CD4-positive, alpha-beta memory T cell (primary cell): Measurements from ENCODE around the gene CCDC92. TPM values are rescaled to one million over a fixed set of nuclear protein-coding genes. Genes with fewer than 3 reads are reported as not detected.

Experiments used
- CTCF ChIA-PET: fragments of 350-600 bp; sonication (Branson Sonifier 250); formaldehyde crosslinking; loops from one replicate; lab custom pipeline; 2021; ENCODE audit warnings: inconsistent platforms; ENCODE audit not compliant: partially characterized antibody; lab: Charles Lee
- POLR2A ChIA-PET: fragments of 350-600 bp; sonication (Branson Sonifier 250); formaldehyde crosslinking; loops from one replicate; lab custom pipeline; 2021; ENCODE audit not compliant: partially characterized antibody; lab: Charles Lee
- DNase-seq, 5 donors: peaks; one replicate each; pipeline versions ENCODE4 v3.0.0 to v3.0.0-alpha.2; 2020 to 2022; ENCODE audit warnings: mixed read lengths in 1 of 5
- H3K27ac ChIP-seq: one replicate; pipeline ENCODE4 v1.7.0; 2013; ENCODE audit warnings: low read depth, low read length
- H3K27me3 ChIP-seq: 2 replicates; pipeline ENCODE4 v1.7.0; 2013; ENCODE audit warnings: mild to moderate bottlenecking, low read length, moderate library complexity; ENCODE audit not compliant: insufficient read depth
- H3K36me3 ChIP-seq: 2 replicates; pipeline ENCODE4 v1.7.0; 2013; ENCODE audit warnings: mild to moderate bottlenecking, low read length, moderate library complexity; ENCODE audit not compliant: insufficient read depth
- H3K4me1 ChIP-seq: 2 replicates; pipeline ENCODE4 v1.7.0; 2013; ENCODE audit warnings: mild to moderate bottlenecking, low read length, moderate library complexity; ENCODE audit not compliant: insufficient read depth
- H3K4me3 ChIP-seq, 2 donors: one replicate each; pipeline ENCODE4 v1.7.0; 2013; ENCODE audit warnings: low read length in 2 of 2, mild to moderate bottlenecking in 1 of 2
- H3K9me3 ChIP-seq, 2 donors: one replicate each; pipeline ENCODE4 v1.7.0; 2013; ENCODE audit warnings: low read length in 2 of 2, control low read depth in 1 of 2; ENCODE audit not compliant: control insufficient read depth in 1 of 2
- H3K27ac Mint-ChIP-seq, 7 donors: one replicate each; pipeline ENCODE4 v1.8.0; 2020 to 2021; ENCODE audit warnings: mixed read lengths in 7 of 7, mild to moderate bottlenecking in 6 of 7, inconsistent platforms in 3 of 7, moderate library complexity in 3 of 7
- H3K27me3 Mint-ChIP-seq, 2 donors: one replicate each; pipeline ENCODE4 v1.8.0; 2020 to 2021; ENCODE audit warnings: mixed read lengths in 2 of 2
- H3K36me3 Mint-ChIP-seq, 2 donors: one replicate each; pipeline ENCODE4 v1.8.0; 2020 to 2021; ENCODE audit warnings: mixed read lengths in 2 of 2, inconsistent platforms in 1 of 2, mild to moderate bottlenecking in 1 of 2
- H3K4me1 Mint-ChIP-seq, 4 donors: one replicate each; pipeline ENCODE4 v1.8.0; 2020 to 2021; ENCODE audit warnings: mixed read lengths in 4 of 4, mild to moderate bottlenecking in 1 of 4
- H3K4me3 Mint-ChIP-seq, 8 donors: one replicate each; pipeline ENCODE4 v1.8.0; 2020 to 2021; ENCODE audit warnings: mixed read lengths in 8 of 8, mild to moderate bottlenecking in 7 of 8, moderate library complexity in 6 of 8, inconsistent platforms in 3 of 8
- H3K9me3 Mint-ChIP-seq, 8 donors: one replicate each; pipeline ENCODE4 v1.8.0; 2020 to 2021; ENCODE audit warnings: mixed read lengths in 8 of 8, mild to moderate bottlenecking in 5 of 8, inconsistent platforms in 3 of 8, moderate library complexity in 1 of 8
- intact Hi-C: fragments of 100-400 bp; cut with micrococcal nuclease; formaldehyde crosslinking; loops from one replicate; pipeline ENCODE4 v1.15.1; 2023
- polyA plus RNA-seq, 2 donors: library from polyadenylated mRNA; unstranded; fragments of 300-500 nt; fragmentation: Illumina TruSeq; gene quantifications; one replicate each; pipeline ENCODE4 v1.2.3, GENCODE V29; 2021
- total RNA-seq, 2 experiments: library from RNA; stranded (reverse); gene quantifications; one replicate each; pipeline ENCODE4 v1.2.3, GENCODE V29; 2021

CCDC92 gene
- total and polyA plus RNA-seq, 4 experiments from 2014 or later, result 15.6 to 52.9 (median 33.9) TPM

DNA sequence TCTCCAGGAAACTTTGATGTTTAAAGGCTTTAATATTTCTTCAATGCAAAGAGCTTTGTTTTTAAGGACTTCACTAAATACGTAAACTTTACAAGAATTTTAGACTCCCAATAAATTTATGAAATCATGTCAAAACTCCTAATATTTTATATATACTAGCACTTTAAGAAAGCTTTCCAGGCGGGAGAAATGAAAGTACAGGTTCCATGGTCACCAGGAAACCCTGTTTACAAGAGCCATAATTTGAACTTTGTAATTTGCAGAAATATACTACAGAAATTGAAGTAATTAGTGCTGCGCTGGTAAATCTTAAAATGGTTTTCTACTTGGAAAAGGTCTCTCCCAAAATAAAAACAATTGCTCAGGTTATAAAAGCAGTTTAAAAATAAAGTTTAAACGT lies 8.8 kb downstream of the CCDC92 start:
- ChIA-PET CTCF (no interaction called here), POLR2A (no interaction called here)
- peaks cover 3 to 9% (median 5%) of the 10 kb centered on the region in 4 donors for H3K4me1 Mint-ChIP-seq
- no peak overlapping the region for H3K4me3 Mint-ChIP-seq
- no peaks in the 10 kb centered on the region for H3K9me3 Mint-ChIP-seq
- H3K27ac ChIP-seq, result no peak overlapping the region
- intact Hi-C loops, result no loop called here
- H3K27me3 ChIP-seq, result no peaks in the 10 kb centered on the region
- no peaks in the 10 kb centered on the region for H3K36me3 Mint-ChIP-seq
- no peak for DNase-seq
- no peaks in the 10 kb centered on the region for H3K4me1 ChIP-seq
- H3K36me3 ChIP-seq, result no peaks in the 10 kb centered on the region
- no peaks in the 10 kb centered on the region for H3K9me3 ChIP-seq
- no peak overlapping the region for H3K27ac Mint-ChIP-seq
- no peaks in the 10 kb centered on the region for H3K27me3 Mint-ChIP-seq
- no peak overlapping the region for H3K4me3 ChIP-seq

DNA sequence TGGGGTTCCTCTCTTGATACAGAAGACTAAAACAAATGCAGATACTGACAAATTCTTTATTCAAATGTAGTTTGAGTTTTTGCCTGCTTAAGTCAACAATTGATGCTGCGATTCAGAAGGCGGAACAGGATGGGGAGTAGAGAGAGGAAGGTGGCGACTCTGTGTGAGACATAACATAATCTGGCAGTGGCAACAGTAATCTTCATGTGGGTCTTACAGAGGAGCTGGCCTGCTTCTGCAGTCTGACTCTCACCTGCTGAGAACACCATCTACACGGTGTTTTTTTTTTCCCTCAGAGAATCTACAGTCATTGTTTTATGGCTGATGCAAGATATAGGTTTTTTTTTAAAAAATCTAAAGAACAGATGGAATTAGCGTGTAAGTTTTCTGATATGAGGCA lies 10.1 kb downstream of the CCDC92 start:
- intact Hi-C loops, result no loop called here
- POLR2A ChIA-PET, result no interaction called here
- no peaks in the 10 kb centered on the region for H3K36me3 ChIP-seq

DNA sequence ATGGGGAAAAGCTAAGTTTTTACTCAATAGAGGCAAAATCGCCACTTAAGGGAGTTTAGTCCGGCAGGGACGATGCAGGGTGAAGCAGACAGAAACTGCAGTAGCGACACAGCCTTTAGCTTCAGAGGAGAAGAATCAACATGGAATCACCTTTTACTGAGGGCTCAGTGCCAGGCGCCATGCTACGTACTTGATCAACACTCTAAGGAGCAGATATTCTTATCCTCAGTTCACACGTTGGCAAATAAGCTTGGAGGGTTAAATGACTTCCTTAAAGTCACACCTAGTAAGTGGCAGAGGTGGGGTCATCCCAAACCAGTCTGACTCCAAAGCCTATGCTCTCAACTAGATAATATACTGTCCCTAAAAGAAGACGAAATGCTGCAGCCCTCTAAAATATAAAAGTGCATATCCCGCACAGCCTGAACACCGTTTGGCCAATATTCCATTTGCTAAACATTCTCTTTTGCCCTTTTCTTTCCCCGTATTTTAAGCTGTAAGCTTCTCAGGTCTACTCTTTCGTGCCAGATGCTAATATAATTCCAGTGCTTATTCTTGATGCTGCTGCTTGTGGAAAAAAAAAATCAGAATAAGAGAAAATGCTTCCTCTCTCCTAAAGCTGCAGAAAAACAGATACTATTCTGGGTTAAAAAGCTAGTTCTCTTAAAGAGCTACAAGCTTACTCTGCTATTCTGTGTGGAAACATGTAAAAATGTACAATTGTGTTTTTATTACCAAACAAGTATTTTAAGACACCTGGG lies 10.9 kb downstream of the CCDC92 start:
- Mint-ChIP-seq H3K27me3 (no peaks in the 10 kb centered on the region), H3K36me3 (peaks cover 0 to 4% of the 10 kb centered on the region in 2 donors), H3K27ac (peak overlapping the region in 1 of 7 donors; percentile 3), H3K4me3 (no peak overlapping the region), H3K9me3 (no peaks in the 10 kb centered on the region), H3K4me1 (peaks cover 0 to 5% (median 2%) of the 10 kb centered on the region in 4 donors)
- Histone ChIP-seq H3K27me3 (no peaks in the 10 kb centered on the region), H3K27ac (no peak overlapping the region), H3K36me3 (no peaks in the 10 kb centered on the region), H3K4me3 (no peak overlapping the region), H3K4me1 (no peaks in the 10 kb centered on the region), H3K9me3 (no peaks in the 10 kb centered on the region)
- intact Hi-C loops, result no loop called here
- CTCF ChIA-PET, result interaction anchor here (1.5 kb wide), 1 partner anchor 57 kb away, joined by 8 read pairs; no protein-coding TSS in a partner anchor
- DNase-seq, result no peak
- POLR2A ChIA-PET, result no interaction called here

More for the DNA sequence above, 10.1 kb downstream of the CCDC92 start:
- no peak overlapping the region for H3K4me3 Mint-ChIP-seq
- H3K27me3 Mint-ChIP-seq, result no peaks in the 10 kb centered on the region
- peaks cover 0 to 4% of the 10 kb centered on the region in 2 donors for H3K36me3 Mint-ChIP-seq
- no peaks in the 10 kb centered on the region for H3K9me3 Mint-ChIP-seq
- Histone ChIP-seq H3K9me3 (no peaks in the 10 kb centered on the region), H3K4me1 (no peaks in the 10 kb centered on the region), H3K4me3 (no peak overlapping the region), H3K27ac (no peak overlapping the region), H3K27me3 (no peaks in the 10 kb centered on the region)
- peak overlapping the region in 2 of 7 donors; percentile 41 to 74 for H3K27ac Mint-ChIP-seq
- no peak for DNase-seq
- peaks cover 0 to 4% (median 3%) of the 10 kb centered on the region in 4 donors for H3K4me1 Mint-ChIP-seq
- CTCF ChIA-PET, result no interaction called here

DNA sequence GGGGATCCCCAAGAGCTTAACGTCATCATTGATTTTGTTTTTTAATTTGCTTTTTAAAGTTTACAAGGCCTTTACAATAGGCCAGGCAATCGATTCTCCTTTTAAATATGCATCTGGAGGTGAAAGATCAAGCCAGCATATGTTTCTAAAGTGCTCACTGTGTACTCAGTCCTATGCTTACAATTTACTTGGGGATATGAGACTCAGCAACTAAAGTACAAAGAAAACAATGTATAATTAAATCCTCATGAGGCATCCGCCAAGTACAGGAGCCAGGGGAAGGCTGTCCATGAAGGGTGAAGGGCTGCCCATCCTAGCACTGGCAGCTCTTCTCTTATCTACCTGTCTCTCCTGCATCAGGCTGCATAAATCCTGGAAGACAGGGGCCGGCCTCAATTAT lies 11.8 kb downstream of the CCDC92 start:
- ChIA-PET CTCF (interaction anchor here (0.9 to 1.5 kb wide), 5 partner anchors 22 to 56 kb away, joined by 3 to 8 read pairs (median 4); no protein-coding TSS in a partner anchor), POLR2A (no interaction called here)
- no peaks in the 10 kb centered on the region for H3K27me3 ChIP-seq
- DNase-seq, result no peak
- intact Hi-C loops, result no loop called here
- Mint-ChIP-seq H3K27me3 (no peaks in the 10 kb centered on the region), H3K36me3 (peaks cover 0 to 8% of the 10 kb centered on the region in 2 donors), H3K4me3 (no peak overlapping the region), H3K27ac (peak overlapping the region in 1 of 7 donors; percentile 55), H3K9me3 (no peaks in the 10 kb centered on the region), H3K4me1 (peaks cover 0 to 6% (median 4%) of the 10 kb centered on the region in 4 donors)
- H3K4me1 ChIP-seq, result no peaks in the 10 kb centered on the region
- H3K36me3 ChIP-seq, result no peaks in the 10 kb centered on the region
- no peak overlapping the region for H3K4me3 ChIP-seq
- H3K9me3 ChIP-seq, result no peaks in the 10 kb centered on the region
- no peak overlapping the region for H3K27ac ChIP-seq

DNA sequence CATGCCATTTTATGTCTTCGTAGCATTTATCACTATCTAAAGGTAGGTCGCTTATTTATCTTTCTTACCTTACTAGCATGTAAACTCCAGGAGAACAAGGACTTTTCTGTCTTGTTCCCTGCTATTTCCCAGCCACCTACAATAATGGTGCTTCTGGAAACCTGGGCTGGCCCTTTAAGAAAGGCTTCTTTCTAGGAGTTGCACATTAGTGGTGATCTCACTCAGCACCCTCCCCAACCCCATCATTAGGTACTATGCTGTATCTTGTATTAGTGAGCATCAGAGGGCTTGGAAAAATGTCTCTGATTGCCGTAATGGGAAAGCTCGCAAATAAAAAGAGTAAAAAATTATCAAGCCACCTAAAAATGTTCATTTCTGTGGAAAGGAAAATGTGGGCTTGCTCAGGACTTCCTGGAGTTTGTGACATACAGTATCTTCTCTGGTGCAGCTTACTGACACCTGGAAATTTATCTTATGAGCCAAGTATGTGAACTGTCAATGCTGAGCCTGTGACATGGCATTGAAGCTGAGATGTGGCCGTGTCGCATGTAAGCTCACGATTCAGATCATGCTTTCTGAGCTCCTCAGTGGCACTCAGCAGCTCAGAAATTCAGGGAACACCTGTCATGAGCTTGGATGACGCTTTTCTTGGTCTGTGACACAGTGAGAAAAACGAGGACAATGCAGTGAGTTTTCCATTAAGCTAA lies 12.4 kb downstream of the CCDC92 start:
- ChIA-PET POLR2A (no interaction called here), CTCF (interaction anchor here (0.9 to 1.5 kb wide), 5 partner anchors 22 to 55 kb away, joined by 3 to 8 read pairs (median 4); no protein-coding TSS in a partner anchor)
- no peaks in the 10 kb centered on the region for H3K27me3 Mint-ChIP-seq

DNA sequence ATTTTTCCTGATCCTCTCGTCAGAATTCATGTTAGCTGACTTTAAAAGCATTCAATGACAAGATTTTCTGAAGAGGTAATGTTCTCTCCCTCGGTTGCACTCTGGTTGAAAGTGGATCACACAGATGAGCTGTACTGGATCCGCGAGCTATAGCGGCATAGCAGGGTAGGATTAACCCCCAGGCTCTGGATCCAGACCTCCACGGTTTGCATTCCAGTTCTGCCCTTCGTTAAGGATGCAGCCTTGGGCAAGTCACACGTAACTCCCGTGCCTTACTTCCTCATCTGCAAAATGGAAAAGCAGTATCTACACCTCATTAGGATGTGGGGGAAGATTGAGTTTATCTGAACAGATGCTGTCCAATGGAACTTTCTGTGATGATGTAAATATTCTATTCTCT lies 13.8 kb downstream of the CCDC92 start:
- CTCF ChIA-PET, result no interaction called here
- intact Hi-C loops, result no loop called here
- DNase-seq, result no peak
- Histone ChIP-seq H3K9me3 (no peaks in the 10 kb centered on the region), H3K27ac (no peak overlapping the region), H3K4me3 (no peak overlapping the region), H3K4me1 (no peaks in the 10 kb centered on the region), H3K36me3 (no peaks in the 10 kb centered on the region), H3K27me3 (no peaks in the 10 kb centered on the region)
- no peak overlapping the region for H3K27ac Mint-ChIP-seq
- POLR2A ChIA-PET, result no interaction called here
- H3K27me3 Mint-ChIP-seq, result no peaks in the 10 kb centered on the region
- H3K4me1 Mint-ChIP-seq, result peaks cover 0 to 6% (median 3%) of the 10 kb centered on the region in 4 donors
- no peaks in the 10 kb centered on the region for H3K9me3 Mint-ChIP-seq
- H3K4me3 Mint-ChIP-seq, result no peak overlapping the region
- peaks cover 0 to 8% of the 10 kb centered on the region in 2 donors for H3K36me3 Mint-ChIP-seq

More for the DNA sequence above, 12.4 kb downstream of the CCDC92 start:
- Histone ChIP-seq H3K4me1 (no peaks in the 10 kb centered on the region), H3K27ac (no peak overlapping the region), H3K27me3 (no peaks in the 10 kb centered on the region), H3K4me3 (no peak overlapping the region), H3K9me3 (no peaks in the 10 kb centered on the region), H3K36me3 (no peaks in the 10 kb centered on the region)
- Mint-ChIP-seq H3K4me1 (peaks cover 0 to 6% (median 4%) of the 10 kb centered on the region in 4 donors), H3K27ac (peak overlapping the region in 1 of 7 donors; percentile 29), H3K4me3 (no peak overlapping the region), H3K9me3 (no peaks in the 10 kb centered on the region), H3K36me3 (peaks cover 0 to 8% of the 10 kb centered on the region in 2 donors)
- DNase-seq, result no peak
- intact Hi-C loops, result no loop called here

DNA sequence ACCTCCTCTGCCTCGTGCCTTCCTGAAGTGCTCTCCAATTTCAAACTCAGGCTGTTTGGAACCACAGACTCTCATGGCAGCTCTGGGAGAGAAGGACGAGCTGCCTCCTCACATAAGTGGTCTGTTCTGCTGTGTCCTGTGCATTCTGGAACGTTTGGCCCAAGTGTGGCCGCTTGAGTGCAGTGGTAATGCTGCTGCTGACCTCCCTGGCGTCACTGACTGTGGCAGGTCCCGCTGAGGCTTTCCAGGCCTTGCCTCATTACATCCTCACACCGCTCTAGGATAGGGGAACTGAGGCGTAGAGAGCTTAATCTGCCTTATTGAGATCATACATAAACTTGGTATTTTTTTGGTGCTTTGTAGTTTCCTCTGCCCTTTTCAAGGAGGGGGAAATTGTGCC lies 14.2 kb downstream of the CCDC92 start:
- intact Hi-C loops, result no loop called here
- Mint-ChIP-seq H3K4me1 (peaks cover 0 to 6% (median 3%) of the 10 kb centered on the region in 4 donors), H3K4me3 (no peak overlapping the region), H3K27me3 (no peaks in the 10 kb centered on the region), H3K36me3 (peaks cover 0 to 8% of the 10 kb centered on the region in 2 donors), H3K27ac (no peak overlapping the region), H3K9me3 (no peaks in the 10 kb centered on the region)
- H3K27ac ChIP-seq, result no peak overlapping the region
- no peaks in the 10 kb centered on the region for H3K9me3 ChIP-seq
- ChIA-PET POLR2A (no interaction called here), CTCF (no interaction called here)
- H3K27me3 ChIP-seq, result no peaks in the 10 kb centered on the region
- DNase-seq, result no peak
- H3K4me3 ChIP-seq, result no peak overlapping the region
- H3K4me1 ChIP-seq, result no peaks in the 10 kb centered on the region
- H3K36me3 ChIP-seq, result no peaks in the 10 kb centered on the region
